ENCODE results near the gene UNC5B.

Gene UNC5B

GRCh38 chr10:71325267-71325666 lies 112.9 kb downstream of the UNC5B start:
- no peak for DNase-seq

- DNase-seq, result peak; percentile 70
Observed at GRCh38 chr10:71326464-71326881, 114.1 kb downstream of the UNC5B start.

DNA sequence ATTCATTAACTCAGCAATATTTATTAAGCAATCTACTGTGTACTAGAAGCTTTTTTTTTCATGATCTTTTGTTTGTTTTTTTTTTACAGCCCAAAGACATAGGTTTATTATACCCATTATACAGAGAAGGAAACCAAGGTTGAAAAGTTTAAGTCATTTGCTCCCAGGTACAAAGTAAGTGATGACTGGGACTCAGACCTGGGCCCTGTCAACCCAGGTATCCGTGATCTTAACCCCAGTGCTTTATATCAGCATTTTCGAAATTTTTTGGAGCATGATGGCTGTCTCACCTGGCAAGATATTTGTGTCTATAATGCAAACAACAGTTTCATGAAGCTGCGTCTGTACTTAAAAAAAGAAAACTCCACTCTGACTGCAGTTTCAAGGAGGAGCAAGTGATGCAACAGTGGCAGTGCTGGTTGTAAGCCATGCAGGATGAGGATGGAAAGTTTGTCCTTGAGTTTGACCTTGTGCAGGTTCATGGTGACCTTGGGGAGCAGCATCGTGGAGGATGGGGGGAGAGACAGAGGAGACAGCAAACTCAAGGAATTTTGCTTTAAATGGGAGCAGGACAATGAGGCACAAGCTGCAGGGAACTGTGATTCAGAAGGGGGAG lies 118.5 kb downstream of the UNC5B start:
- DNase-seq, result no peak

- no peak for DNase-seq
Observed at GRCh38 chr10:71331736-71332135, 119.4 kb downstream of the UNC5B start.

- no peak for DNase-seq
Observed at GRCh38 chr10:71332466-71332865, 120.1 kb downstream of the UNC5B start.

GRCh38 chr10:71333129-71333887 lies 120.9 kb downstream of the UNC5B start:
- DNase-seq, result no peak

GRCh38 chr10:71334221-71334791 lies 121.9 kb downstream of the UNC5B start:
- DNase-seq, result no peak

DNA sequence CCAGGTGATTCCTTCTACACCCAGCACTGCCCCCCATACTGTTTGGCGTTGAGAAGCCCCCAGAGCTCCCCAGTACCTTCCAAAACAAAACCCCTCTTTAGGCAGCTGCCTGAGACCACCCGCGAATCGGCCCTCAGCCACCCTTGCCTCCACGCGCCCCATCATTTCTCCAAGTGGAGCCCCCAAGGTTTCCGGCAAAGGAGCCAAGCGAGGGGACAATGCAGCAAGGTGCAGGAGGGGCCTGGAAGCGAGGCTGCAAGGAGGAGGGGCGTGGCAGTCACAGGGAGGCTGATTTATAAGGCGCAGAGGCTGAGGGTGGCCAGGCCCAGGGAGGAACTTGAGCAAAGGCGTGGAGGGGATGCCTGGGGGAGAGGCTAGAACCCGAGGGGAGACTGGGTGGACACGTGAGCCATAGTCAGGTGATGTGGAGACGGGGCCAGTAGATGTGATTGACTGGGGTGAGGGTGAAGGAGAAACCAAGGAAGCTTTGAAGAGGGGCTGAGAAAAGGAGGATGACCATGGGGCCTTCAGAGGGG lies 122.9 kb downstream of the UNC5B start:
- no peak for DNase-seq

DNA sequence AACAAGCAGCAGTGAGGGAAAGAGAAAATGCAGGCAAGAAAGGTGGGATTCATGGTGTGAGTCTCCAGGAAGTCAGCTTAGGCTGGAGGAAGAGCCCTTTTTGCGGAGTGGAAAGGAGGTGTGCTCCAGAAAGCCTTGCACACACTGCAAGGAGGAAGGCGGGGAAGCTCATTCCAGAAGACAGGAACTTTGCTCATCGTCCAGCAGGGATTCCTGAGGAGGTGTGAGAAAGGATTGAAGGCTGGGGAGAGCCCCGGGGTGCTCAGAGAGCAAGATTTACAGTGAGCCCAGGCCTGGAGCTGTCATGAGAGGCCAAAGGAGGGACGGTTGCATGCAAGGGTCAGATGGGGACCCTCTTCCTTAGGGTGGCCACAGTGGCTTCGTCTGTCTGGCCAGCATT lies 124.3 kb downstream of the UNC5B start:
- DNase-seq, result no peak

DNA sequence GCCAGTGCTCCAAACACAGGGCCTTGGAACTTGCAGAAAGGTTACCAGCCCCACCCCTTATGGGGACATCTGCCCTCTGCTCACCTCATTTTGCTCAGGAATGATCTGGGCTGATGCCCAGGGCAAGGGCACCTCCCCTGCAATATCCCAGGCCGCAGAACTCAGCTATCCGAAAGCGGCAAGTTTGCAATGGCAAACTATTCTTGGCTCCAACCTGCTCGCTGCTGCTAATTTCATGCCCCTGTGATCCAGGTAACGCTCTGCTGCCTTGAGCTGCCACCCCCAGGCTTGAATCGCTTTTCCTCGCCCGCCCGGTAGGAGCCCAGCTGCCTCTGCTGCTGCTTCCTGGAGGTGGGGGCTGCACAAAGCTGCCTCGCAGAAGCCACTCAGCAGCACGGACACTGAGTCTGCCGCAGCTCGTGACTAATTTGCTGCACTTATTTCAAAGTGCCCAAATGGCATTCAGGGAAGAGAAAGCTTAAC lies 124.9 kb downstream of the UNC5B start:
- no peak for DNase-seq

GRCh38 chr10:71338728-71339495 lies 126.5 kb downstream of the UNC5B start:
- DNase-seq, result no peak

GRCh38 chr10:71339796-71340589 lies 127.6 kb downstream of the UNC5B start:
- no peak for DNase-seq

DNA sequence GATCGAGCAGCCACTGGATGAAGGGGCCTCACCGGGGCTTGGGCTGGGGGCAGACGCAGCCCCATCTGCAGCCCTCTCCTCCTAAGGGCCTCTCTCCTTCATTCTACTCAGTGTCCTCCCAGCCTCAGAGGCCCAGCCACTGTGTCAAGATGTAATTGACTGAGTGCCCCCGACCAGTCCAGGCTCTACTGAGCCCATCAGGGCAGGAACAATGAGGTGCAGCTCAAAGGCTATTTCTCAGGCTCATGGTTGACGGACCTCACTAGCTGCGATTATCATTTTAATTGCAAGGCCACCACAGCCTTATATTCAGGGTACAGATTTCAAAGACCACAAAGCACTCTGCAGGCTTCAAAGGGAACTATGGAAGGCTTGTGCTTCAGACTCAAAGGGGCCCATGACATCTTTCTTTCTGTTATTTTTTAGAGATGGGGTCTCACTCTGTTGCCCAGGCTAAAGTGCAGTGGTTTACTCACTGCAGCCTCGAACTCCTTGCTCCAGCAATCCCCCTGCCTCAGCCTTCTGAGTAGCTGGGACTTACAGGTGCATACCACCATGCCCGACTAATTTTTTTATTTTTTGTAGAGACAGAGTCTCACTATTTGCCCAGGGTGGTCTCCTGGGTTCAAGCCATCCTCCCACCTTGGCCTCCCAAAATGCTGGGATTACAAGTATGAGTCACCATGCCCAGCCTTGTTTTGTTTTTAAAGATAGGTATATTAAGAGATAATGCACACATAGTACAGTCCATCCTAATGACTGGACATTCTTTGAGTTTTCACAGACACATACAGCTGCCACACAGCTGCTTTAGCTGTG lies 130.4 kb downstream of the UNC5B start:
- DNase-seq, result no peak

DNA sequence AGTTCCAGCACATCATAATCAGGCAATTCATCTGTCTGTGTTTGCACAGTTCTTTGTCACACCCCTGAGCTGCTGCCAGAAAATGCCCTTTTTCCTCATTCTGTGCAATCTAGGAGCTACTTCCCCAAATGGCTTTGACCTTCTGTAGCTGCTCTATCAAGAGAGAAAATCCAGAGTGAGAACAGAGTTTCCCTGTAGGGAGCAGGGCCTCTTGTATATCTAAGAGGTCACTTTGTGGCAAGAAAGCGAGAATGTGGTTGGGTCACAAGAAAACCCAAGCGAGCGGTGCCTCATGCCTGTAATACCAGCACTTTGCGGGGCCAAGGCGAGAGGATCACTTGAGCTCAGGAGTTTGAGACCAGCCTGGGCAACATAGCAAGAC lies 131.0 kb downstream of the UNC5B start:
- DNase-seq, result no peak

DNA sequence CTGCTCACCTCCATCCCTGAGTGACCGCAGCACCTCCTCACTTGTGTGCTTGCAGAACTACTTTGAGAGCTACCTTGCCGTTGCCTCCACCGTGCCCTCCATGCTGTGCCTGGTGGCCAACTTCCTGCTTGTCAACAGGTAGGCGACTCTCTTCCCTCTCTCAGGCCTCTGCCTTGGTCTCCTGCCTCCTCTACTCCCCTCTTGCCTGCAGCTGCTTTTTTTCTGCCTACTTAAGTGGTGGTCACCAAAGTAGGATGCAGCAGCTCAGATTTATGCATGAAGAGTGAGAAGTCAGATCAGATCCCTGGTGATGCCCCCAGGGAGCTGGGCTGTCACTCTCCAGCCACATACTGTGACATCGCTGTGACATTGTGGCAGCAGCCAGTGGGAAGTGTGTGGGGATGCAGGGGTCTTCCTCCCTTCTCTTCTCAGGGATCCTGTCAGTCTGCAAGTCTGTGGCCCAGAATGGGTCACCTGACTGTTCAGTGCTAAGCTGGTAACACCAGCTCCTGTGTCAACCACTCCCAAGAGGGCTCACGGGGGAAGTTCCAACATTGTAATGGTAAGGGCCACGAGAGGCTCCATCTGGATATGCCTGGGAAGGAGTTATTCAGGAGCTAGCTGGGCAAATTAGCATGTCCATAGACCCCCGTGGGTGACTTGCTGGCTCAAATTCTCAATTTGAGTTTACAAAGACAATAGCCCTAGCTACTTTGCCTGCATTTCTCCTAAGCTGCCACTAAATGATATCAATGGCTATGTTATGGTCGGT lies 132.0 kb downstream of the UNC5B start:
- DNase-seq, result no peak

- DNase-seq, result no peak
Observed at GRCh38 chr10:71344993-71345480, 132.7 kb downstream of the UNC5B start.

GRCh38 chr10:71345694-71346093 lies 133.3 kb downstream of the UNC5B start:
- no peak for DNase-seq

DNA sequence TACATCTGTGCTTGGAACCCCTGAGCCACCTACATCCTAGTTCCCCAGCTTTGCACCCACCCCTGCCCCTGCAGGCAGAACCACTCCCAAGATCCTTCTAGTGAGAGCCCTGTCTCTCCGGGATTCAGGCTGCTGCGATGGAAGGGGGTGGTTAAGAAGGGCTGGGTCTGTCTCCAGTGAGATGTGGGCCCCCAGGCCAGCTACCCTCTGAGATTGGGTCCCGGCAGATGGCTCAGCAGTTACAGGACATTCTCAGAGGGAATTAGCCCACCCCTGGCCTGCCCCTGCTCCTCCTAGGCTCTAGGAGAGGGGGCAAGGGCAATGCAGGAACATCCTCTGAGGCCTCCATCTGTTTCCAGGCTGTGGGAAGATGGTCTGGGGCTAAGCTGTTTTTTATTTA lies 134.4 kb downstream of the UNC5B start:
- DNase-seq, result no peak

- DNase-seq, result no peak
Observed at GRCh38 chr10:71347587-71348395, 135.4 kb downstream of the UNC5B start.

DNA sequence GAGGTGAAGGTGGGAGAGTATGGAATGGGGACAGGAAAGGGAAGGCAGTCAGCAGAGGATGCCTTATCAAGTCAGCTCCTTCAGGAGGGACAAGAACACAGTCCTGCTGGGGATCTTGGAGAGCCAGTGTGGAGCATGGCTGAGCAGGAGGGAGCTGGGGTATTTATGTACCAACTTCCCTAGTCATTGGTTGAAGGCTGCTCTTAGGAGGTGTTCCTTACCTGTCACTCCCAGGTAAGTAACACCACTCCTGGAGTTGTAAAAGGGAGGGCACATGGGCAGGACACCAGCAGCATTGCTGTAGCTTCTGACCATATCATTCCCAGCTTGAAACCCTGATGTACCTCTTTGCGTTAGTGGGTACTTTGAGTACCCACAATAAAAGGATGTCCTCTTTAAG lies 136.5 kb downstream of the UNC5B start:
- no peak for DNase-seq
